Natural killer cell (primary cell): Measurements from ENCODE around the gene GOLGA6L7. TPM values are rescaled to one million over a fixed set of nuclear protein-coding genes. Genes with fewer than 3 reads are reported as not detected.
"Not testable (repeated sequence)": the region's sequence is repeated elsewhere in the genome, so short reads cannot be mapped to it uniquely, and the experiment has no call there.

ENCODE experiments used
- ATAC-seq, 3 donors: fragments of 150-1000 bp in 2 of 3; fragments of 200-7000 bp in 1 of 3; cut with Tn5 transposase; 1 replicate in 1 of 3; 2 replicates in 2 of 3; pipeline ENCODE4 v1.10.0; 2021; ENCODE audit warnings: mild to moderate bottlenecking in 2 of 3, moderate library complexity in 2 of 3
- DNase-seq, 2 donors: peaks; one replicate each; pipeline versions ENCODE4 v3.0.0 to v3.0.0-alpha.2; 2013 to 2021; ENCODE audit warnings: mixed read lengths in 1 of 2
- H3K27ac ChIP-seq: one replicate; pipeline ENCODE4 v1.5.1; 2013; ENCODE audit warnings: mild to moderate bottlenecking, low read length
- H3K27me3 ChIP-seq: one replicate; pipeline ENCODE4 v1.6.1; 2013; ENCODE audit warnings: low read length; ENCODE audit not compliant: control insufficient read depth, insufficient read depth
- H3K36me3 ChIP-seq: one replicate; pipeline ENCODE4 v1.6.1; 2013; ENCODE audit warnings: low read length; ENCODE audit not compliant: control insufficient read depth, insufficient read depth
- H3K4me1 ChIP-seq: one replicate; pipeline ENCODE4 v1.6.1; 2013; ENCODE audit warnings: low read length; ENCODE audit not compliant: control insufficient read depth, insufficient read depth
- H3K4me3 ChIP-seq: one replicate; pipeline ENCODE4 v1.5.1; 2013; ENCODE audit warnings: low read length
- H3K9me3 ChIP-seq: one replicate; pipeline ENCODE4 v1.6.1; 2013; ENCODE audit warnings: low read length; ENCODE audit not compliant: control insufficient read depth, insufficient read depth
- H3K27ac Mint-ChIP-seq, 2 donors: one replicate each; pipeline ENCODE4 v1.8.0; 2022; ENCODE audit warnings: mild to moderate bottlenecking in 2 of 2, mixed read lengths in 2 of 2, moderate library complexity in 1 of 2
- H3K27me3 Mint-ChIP-seq, 2 donors: one replicate each; pipeline ENCODE4 v1.8.0; 2022; ENCODE audit warnings: low read depth in 2 of 2, mixed read lengths in 2 of 2
- H3K36me3 Mint-ChIP-seq: one replicate; pipeline ENCODE4 v1.8.0; 2022; ENCODE audit warnings: mixed read lengths
- H3K4me1 Mint-ChIP-seq, 2 donors: one replicate each; pipeline ENCODE4 v1.8.0; 2022; ENCODE audit warnings: mixed read lengths in 2 of 2
- H3K4me3 Mint-ChIP-seq: one replicate; pipeline ENCODE4 v1.8.0; 2022; ENCODE audit warnings: mild to moderate bottlenecking, moderate library complexity, mixed read lengths
- H3K9me3 Mint-ChIP-seq, 2 donors: one replicate each; pipeline ENCODE4 v1.8.0; 2022; ENCODE audit warnings: mixed read lengths in 2 of 2
- WGBS: methylation state at CpG from one replicate; pipeline ENCODE4 v1.1.7; 2013; ENCODE audit warnings: missing lambda C conversion rate; ENCODE audit not compliant: insufficient coverage; 5-methylcytosine and 5-hydroxymethylcytosine counted together
- intact Hi-C: fragments of 100-400 bp; cut with micrococcal nuclease; formaldehyde crosslinking; loops from one replicate; pipeline ENCODE4 v1.14.2; 2022
- total RNA-seq, 4 donors: library from RNA; stranded (reverse); fragments of 120-200 nt in 1 of 4; gene quantifications; one replicate each; pipeline versions ENCODE4 v1.2.3 to v1.2.4, GENCODE V29; 2013 to 2022

Gene GOLGA6L7
- total RNA-seq, 3 donors from 2014 or later (not counting 1 experiment from before 2014, with no cell fraction given), result not detected

DNA sequence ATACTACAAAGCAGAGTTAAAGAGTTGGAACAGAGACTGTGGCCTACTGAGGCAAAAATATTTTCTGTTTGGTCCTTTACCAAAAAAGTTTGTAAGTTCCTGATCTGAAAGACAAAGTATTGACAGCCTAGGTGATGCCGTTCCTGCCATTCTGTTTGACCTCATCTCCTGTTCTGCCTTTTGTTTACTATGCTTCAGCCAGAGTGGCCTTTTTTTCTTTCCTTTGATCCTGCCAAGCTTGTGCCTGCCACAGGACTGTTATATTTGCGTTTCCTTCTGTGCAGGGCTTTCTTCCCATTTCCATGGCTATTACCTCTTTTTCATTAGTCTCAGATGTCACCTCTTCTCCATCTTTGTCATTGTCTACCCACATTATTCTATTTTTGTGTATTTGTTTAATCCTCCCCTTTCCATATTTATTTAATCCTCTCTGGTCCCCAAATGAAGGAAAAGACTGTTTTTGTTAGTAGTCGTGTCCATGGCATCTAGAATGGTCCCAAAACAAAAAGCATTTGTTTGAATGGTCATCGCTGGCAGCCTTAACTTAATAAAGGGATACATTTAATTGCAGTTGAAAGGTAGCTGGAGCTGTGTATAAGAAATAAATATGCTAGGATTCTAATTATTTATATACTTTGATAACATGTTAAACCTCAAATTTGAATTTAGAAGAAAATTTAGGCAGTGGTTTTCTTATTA is 36.4 kb downstream of the GOLGA6L7 start:
- H3K4me1 Mint-ChIP-seq, DNase-seq, H3K27ac Mint-ChIP-seq, H3K4me1 ChIP-seq, H3K27ac ChIP-seq, H3K27me3 ChIP-seq, H3K4me3 Mint-ChIP-seq, H3K9me3 Mint-ChIP-seq, ATAC-seq, H3K36me3 ChIP-seq, H3K36me3 Mint-ChIP-seq, H3K9me3 ChIP-seq, H3K4me3 ChIP-seq, intact Hi-C loops: not testable (repeated sequence)
- 91% methylated on average over 2 of the region's 4 CpGs for WGBS
- peaks cover 3 to 21% of the 10 kb centered on the region in 2 donors for H3K27me3 Mint-ChIP-seq

DNA sequence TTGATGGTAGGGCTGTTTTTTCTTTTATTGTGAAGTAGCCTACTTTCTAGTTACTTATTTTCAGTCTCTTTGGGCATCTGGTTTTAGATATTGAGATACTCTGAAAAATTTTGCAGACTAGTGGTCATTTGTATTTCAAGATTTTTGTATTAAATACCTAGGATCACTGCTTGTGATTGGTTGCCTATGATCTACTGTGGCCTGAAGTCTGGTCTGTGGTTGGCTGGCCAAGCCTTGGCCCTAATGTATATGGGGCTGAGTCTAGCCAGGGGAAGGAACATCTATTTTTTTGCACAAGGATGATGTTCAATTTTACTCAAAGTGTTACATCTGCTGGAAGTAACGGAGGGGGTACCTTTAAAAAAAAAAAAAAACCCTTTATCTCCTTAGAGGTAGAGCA is 38.0 kb downstream of the GOLGA6L7 start:
- intact Hi-C loops, H3K36me3 Mint-ChIP-seq, H3K27me3 ChIP-seq, H3K9me3 ChIP-seq, H3K4me3 ChIP-seq, DNase-seq, H3K9me3 Mint-ChIP-seq, H3K4me3 Mint-ChIP-seq, ATAC-seq, H3K27ac ChIP-seq, H3K36me3 ChIP-seq, H3K27ac Mint-ChIP-seq, H3K4me1 Mint-ChIP-seq, H3K4me1 ChIP-seq: not testable (repeated sequence)
- peaks cover 3 to 21% of the 10 kb centered on the region in 2 donors for H3K27me3 Mint-ChIP-seq
- no CpG with 5 or more reads among the region's 1 CpG for WGBS

DNA sequence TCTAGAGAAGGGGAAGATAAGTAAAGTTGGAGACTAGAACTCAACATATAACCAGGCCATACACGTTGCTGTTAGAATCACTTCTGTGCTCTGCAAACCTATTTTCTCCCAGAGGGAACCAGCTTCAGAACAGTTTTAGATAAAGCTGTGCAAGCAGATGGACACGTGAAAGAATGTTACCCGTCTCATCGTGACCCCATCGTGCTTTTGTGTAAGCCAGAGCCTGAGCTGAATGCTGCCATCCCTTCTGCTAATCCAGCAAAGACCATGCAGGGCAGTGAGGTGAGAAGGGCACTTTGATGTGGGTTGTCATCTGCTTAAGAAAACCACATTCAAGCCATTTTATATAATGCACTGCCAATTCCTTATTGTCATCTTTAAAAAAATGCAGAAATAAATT is 40.3 kb downstream of the GOLGA6L7 start:
- H3K4me1 ChIP-seq, H3K27ac ChIP-seq, H3K36me3 Mint-ChIP-seq, H3K36me3 ChIP-seq, H3K9me3 Mint-ChIP-seq, H3K4me3 Mint-ChIP-seq, ATAC-seq, DNase-seq, H3K27ac Mint-ChIP-seq, H3K4me1 Mint-ChIP-seq, H3K9me3 ChIP-seq, H3K27me3 ChIP-seq, H3K4me3 ChIP-seq, intact Hi-C loops: not testable (repeated sequence)
- 40% methylated on average over 4 of the region's 5 CpGs for WGBS
- H3K27me3 Mint-ChIP-seq, result peaks cover 3 to 13% of the 10 kb centered on the region in 2 donors

DNA sequence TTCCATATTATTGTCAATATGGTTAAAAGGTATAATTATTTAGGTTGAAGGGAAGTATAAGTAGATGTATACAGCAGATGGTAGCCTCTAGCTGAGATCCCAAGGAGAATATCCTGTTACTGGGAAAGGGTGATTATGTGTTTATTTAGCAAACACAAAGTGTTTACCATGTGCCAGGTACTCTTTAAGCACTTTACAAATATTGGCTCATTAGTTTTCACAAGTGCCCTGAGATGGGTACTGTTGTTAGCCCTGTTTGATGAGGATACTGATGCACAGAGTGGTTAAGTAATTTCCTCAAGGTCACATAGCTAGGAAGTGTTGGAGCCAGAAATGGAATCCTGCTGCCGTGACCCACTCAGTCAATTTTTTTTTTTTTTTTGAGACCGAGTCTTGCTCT is 48.1 kb downstream of the GOLGA6L7 start:
- H3K9me3 Mint-ChIP-seq, H3K27me3 Mint-ChIP-seq, H3K4me3 Mint-ChIP-seq, H3K4me1 Mint-ChIP-seq, DNase-seq, H3K27ac Mint-ChIP-seq, H3K4me3 ChIP-seq, ATAC-seq, H3K27ac ChIP-seq, H3K36me3 ChIP-seq, H3K4me1 ChIP-seq, H3K36me3 Mint-ChIP-seq, H3K9me3 ChIP-seq, intact Hi-C loops, H3K27me3 ChIP-seq: not testable (repeated sequence)
- 100% methylated on average over 2 of the region's 2 CpGs for WGBS

DNA sequence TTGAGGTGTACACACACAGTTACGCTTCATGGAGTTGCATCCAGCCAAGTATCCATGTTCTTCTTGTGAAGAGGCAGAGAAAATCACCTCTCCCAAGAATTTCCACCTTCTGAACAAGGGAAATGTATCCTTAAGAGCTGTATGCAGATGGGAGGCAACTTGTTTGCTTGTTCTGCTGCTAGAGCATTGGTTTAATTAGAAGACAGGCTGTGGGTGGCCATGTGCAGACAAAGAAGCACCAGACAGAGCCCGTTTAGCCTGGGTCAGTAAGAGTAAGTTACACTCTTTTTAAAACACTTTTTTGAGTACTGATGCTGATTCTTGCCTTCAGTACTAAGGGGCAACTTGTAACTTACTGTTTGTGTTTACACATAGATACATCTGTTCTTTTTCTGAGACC is 50.2 kb downstream of the GOLGA6L7 start:
- H3K27me3 Mint-ChIP-seq, H3K4me3 ChIP-seq, H3K27me3 ChIP-seq, H3K27ac ChIP-seq, intact Hi-C loops, H3K9me3 Mint-ChIP-seq, H3K9me3 ChIP-seq, H3K4me3 Mint-ChIP-seq, H3K36me3 ChIP-seq, H3K4me1 Mint-ChIP-seq, H3K36me3 Mint-ChIP-seq, H3K27ac Mint-ChIP-seq, H3K4me1 ChIP-seq, ATAC-seq, DNase-seq: not testable (repeated sequence)
- WGBS, result no CpG with 5 or more reads among the region's 2 CpGs

DNA sequence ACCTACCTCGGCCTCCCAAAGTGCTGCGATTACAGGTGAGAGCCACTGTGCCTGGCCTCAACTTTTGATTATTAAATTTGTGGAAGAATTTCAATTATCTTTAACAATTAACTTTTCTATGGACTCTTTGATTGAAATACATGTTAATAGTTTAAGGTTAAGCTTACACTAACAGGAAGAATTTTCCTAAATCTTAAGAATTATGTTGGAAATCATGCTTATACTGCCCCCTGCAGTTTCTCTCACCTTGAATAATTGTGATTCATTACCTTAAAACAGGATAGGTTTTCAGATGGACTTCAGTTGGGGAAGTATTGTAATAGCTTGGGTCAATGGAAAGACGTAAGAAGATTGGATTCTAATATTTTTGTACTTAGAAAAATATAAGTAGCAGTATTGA is 54.2 kb downstream of the GOLGA6L7 start:
- H3K27ac ChIP-seq, H3K9me3 ChIP-seq, H3K4me1 ChIP-seq, intact Hi-C loops, H3K4me3 ChIP-seq, H3K4me1 Mint-ChIP-seq, H3K4me3 Mint-ChIP-seq, H3K36me3 ChIP-seq, ATAC-seq, H3K36me3 Mint-ChIP-seq, H3K9me3 Mint-ChIP-seq, H3K27me3 ChIP-seq, H3K27ac Mint-ChIP-seq: not testable (repeated sequence)
- DNase-seq, result peak in 1 of 2 donors; percentile 18
- H3K27me3 Mint-ChIP-seq, result peaks cover 11 to 21% of the 10 kb centered on the region in 2 donors
- WGBS, result 87% methylated on average over 3 of the region's 3 CpGs

Other genes with a start within 250 kb of the GOLGA6L7 start
- gene GOLGA8M, start 136.2 kb downstream of the GOLGA6L7 start, total RNA-seq, result 10 to 100 TPM; 10.2 to 24.6 (median 11.7) TPM
- gene APBA2, start 37.3 kb upstream of the GOLGA6L7 start, total RNA-seq, result 100 to 1,000 TPM in 1 of 3 donors, 10 to 100 TPM in 2; 96.4 to 119 (median 97.9) TPM